GM18909 (cell line): ENCODE data around the gene GDAP1L1.

Source experiments
- ATAC-seq: cut with Tn5 transposase; IDR thresholded peaks from one replicate; pipeline ENCODE4 v1.9.1; 2021; ENCODE audit warnings: mild to moderate bottlenecking; ENCODE audit not compliant: unreplicated experiment, poor library complexity

Gene GDAP1L1

DNA sequence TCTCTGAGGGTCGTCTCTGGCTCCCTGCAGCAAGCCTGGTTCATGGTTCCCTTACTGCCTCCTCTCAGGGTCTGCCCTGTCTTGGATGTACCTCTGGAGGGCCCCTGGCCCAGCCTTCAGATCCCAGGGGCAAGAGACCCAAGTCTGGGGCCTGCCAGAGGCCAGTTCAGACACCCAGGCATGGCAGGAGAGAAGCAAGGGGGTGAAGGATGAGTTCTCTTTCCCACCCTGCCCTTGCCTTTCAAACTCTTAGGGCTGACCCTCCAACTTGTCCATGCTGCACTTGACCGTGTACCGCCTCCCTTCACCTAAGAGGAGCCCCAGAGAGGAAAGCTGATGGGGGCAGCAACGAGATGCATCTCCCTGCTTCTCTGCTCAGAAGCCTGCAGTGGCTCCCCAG lies 4.2 kb downstream of the GDAP1L1 start:
- ATAC-seq, result no peak

GRCh38 chr20:44253528-44253927 lies 6.4 kb downstream of the GDAP1L1 start:
- no peak for ATAC-seq

- no peak for ATAC-seq
These were observed 7.0 kb downstream of the GDAP1L1 start for GRCh38 chr20:44254073-44254472.

DNA sequence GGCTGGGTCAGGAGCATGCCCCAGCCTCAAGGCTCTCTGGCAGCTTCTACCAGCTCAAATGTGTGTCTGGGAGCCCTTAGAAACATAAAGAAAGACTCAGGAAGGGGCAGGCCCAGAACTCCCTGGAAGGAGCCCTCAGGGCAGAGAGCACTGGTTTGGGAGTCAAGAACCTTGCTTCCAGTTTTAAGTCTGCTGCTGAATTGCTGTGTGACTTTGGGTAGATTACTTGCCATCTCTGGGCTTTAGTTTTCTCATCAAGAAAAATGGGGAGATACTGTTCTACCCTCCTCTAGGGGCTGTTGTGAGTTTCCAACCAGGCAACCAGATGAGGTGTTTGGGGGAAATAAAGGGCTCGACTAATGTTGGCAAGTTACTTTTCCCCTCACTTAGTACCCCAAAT lies 8.8 kb downstream of the GDAP1L1 start:
- no peak for ATAC-seq

DNA sequence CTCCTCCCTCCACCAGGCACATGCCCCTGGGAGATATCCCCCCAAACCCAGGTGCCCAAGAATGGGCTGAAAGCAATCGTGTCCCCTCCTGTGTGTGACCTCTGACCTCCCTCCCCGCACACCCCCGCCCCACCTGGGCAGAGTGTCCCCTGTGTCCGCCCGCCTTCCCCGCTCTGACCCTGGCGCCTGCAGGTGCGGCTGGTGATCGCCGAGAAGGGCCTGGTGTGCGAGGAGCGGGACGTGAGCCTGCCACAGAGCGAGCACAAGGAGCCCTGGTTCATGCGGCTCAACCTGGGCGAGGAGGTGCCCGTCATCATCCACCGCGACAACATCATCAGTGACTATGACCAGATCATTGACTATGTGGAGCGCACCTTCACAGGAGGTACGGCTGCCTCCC lies 9.9 kb downstream of the GDAP1L1 start:
- ATAC-seq, result no peak

DNA sequence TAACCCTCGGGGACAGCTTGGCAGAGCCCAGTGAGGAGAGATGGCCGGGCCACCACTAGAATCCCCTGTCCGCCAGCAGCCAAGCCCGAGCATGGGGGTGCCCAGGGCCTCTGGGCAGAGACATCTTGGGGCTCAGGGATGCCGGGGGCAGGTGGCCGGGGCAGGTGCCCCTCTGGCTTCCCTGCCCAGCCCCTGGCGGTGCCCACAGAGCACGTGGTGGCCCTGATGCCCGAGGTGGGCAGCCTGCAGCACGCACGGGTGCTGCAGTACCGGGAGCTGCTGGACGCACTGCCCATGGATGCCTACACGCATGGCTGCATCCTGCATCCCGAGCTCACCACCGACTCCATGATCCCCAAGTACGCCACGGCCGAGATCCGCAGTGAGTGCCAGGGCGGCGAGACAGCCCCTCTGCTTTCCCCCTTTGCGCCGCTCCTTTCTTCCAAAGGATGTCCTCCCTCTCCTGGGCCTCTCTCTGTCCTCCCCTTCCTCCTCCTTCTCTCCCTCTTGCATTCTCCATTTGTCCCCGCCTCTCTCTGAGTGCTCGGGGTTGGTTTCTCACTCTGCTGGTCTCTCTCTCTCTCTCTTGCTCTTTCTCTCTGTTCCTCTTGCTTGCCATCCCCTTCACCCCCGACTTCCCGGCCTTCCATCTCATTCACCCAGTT lies 11.2 kb downstream of the GDAP1L1 start:
- no peak for ATAC-seq

- no peak for ATAC-seq
These were observed 17.2 kb downstream of the GDAP1L1 start for GRCh38 chr20:44264287-44264686.

GRCh38 chr20:44268802-44269201 lies 21.7 kb downstream of the GDAP1L1 start:
- ATAC-seq, result no peak

GRCh38 chr20:44271915-44272663 lies 25.0 kb downstream of the GDAP1L1 start:
- no peak for ATAC-seq

GRCh38 chr20:44273231-44274215 lies 26.4 kb downstream of the GDAP1L1 start:
- no peak for ATAC-seq

DNA sequence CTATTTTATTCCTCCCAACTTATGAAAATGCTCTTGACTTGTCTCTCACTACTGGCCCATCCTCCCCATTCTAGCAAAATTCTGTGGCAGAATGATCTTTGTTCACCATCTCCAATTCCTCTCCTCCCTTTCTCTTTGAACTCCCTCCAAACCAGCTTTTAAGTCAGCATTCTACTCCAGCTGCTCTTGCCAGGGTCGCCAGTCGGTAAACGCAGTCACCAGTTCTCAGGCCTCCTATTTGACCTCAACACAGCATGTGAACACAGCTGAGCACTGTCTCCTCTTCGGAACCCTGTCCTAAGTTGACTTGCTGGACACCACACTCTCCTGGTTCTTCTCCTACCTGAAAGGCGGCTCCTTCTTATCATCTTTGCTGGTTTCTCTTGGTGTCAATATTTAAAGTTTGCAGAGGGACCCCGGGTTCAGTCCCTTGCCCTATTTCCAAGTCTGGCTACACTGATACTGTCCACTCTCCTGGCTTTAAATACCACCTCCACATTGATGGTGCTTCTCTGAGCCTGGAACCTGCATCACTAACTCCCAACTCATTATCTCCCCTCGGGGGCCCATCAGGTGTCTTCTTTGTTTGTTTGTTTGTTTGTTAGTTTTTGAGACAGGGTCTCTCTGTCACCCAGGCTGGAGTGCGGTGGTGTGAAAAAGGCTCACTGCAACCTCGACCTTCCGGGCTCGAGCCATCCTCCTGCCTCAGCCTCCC lies 27.4 kb downstream of the GDAP1L1 start:
- no peak for ATAC-seq

- no peak for ATAC-seq
These were observed 32.1 kb downstream of the GDAP1L1 start for GRCh38 chr20:44279228-44279627.

- no peak for ATAC-seq
These were observed 33.3 kb downstream of the GDAP1L1 start for GRCh38 chr20:44280387-44280786.

- no peak for ATAC-seq
These were observed 35.1 kb downstream of the GDAP1L1 start for GRCh38 chr20:44282192-44282591.

DNA sequence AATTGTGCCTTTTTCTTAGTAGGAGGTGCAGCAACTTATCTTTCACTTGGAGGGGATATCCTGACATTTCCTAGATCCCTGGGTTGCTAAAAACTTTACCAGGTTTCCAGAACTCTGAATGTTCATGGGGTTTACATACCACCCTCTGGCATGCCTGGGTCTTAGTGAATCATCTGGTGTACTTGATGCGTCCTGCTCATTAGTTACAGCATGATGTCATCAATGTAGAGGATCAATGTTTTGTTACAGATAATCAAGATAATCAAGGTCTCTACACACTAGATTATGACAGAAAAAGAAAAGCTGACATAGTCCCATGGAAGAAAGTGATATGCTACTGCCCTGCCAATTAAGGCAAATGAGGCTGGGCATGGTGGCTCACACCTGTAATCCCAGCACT lies 36.9 kb downstream of the GDAP1L1 start:
- no peak for ATAC-seq

GRCh38 chr20:44287272-44288097 lies 40.4 kb downstream of the GDAP1L1 start:
- ATAC-seq, result no peak

DNA sequence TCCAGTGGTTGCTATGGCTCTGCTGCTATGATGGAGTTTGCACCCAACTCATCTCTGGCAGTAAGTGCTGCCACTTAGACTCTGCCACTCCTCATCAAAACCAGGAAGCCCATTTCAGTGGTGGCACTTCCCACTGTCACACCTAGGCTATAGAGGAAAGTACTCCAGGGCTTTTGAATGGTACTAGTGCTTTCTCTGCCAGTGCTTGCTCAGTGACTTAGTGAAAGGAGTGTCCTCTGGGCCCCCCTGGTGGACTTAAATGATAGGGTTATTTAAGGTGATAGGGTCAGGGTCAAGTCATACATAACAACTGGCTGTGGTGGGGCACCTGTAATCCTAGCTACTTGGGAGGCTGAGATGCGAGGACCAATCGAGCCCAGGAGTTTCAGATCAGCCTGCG lies 41.1 kb downstream of the GDAP1L1 start:
- no peak for ATAC-seq

GRCh38 chr20:44291754-44292153 lies 44.6 kb downstream of the GDAP1L1 start:
- no peak for ATAC-seq

GRCh38 chr20:44296011-44296410 lies 48.9 kb downstream of the GDAP1L1 start:
- ATAC-seq, result no peak
